Adrenal gland (tissue), 5 donors: ENCODE data around the gene SLC7A6OS.

Source experiments
- CTCF ChIP-seq, 6 experiments: fragments of 450-650 bp in 4 of 6; fragments of 200-600 bp in 2 of 6; sonication (generic) in 1 of 6; IDR thresholded peaks; 1 replicate in 5 of 6; 2 replicates in 1 of 6; pipeline versions ENCODE4 v1.5.1 to v1.8.0; 2016 to 2021; ENCODE audit warnings: antibody characterized with exemption in 6 of 6, mild to moderate bottlenecking in 2 of 6, moderate library complexity in 1 of 6
- POLR2A ChIP-seq, 2 donors: fragments of 450-650 bp; IDR thresholded peaks; one replicate each; pipeline ENCODE4 v1.6.1; 2017; ENCODE audit warnings: antibody characterized with exemption in 2 of 2, mild to moderate bottlenecking in 2 of 2, moderate library complexity in 1 of 2
- donor health status: DM: no; HTN: no; CAD: no.

DNA sequence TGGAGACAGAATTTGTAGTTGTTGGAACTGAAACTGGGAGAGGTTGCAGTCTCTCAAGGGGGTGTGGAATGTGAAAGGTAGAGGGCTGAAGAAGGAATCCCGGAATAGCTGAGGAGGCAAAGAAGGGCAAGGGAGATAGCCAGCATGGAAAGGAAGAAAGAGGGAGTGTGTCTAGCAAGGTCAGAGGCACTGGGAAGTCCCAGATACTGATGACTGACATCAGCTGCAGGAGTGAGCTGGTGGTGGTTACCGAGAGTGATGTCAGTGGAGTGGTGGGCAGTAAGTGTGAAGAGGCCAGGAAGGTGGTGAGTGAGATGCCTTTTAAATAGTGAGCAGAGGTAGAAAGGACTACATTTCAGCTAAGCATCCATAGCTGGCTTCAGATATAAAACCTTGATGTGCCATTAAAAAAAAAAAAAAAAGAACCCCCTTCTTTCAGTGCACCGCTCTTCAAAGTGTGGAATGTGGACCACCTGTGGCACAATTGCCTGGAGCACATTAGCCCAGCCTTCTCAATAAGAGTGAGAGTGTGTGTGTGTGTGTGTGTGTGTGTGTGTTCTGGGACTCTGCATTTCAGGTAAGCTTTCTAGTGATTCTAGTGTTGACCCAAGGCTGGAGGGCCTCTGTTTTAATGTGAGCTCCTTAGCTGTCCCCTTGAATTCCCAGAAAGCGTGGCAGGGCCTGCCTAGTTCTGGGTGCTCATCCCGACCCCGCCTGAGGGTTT is 8.6 kb upstream of the SLC7A6OS start:
- TF ChIP-seq CTCF (IDR thresholded peaks at IDR 0.05) (no peak), POLR2A (IDR thresholded peaks at IDR 0.05) (no peak)
